Measurements from ENCODE around the gene RBSN. TPM values are rescaled to one million over a fixed set of nuclear protein-coding genes. Genes with fewer than 3 reads are reported as not detected.

The RBSN gene
- total RNA-seq, 1 donor = 23.9 TPM

DNA sequence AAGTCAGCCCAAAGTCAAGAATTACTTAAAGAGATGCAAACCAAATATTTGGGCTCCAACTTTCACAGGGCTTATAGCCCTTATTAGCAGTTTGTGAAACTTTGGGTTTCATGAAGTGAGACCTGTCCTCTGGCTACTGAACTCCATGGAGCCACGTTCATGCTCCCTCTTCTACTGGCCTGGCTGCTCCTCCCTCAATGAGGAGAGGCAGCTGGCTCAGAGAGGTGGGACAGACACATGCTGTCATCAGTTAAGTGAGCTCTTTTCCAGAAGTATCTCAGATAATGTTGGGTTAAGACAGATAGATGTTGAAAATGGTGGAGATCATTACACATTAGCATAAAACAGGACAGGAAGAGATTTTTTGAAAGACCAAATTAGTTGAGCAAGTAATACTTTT, 53.3 kb downstream of the RBSN start:
- Histone ChIP-seq H3K4me2 (ENCODE audit: insufficient read depth, low read length) (no peak overlapping the region), H3K27ac (ENCODE audit: low read depth, low read length) (no peak overlapping the region), H3K27me3 (ENCODE audit: insufficient read depth, low read length) (no peaks in the 10 kb centered on the region), H2AFZ (ENCODE audit: low read length) (no peak overlapping the region), H3K36me3 (ENCODE audit: insufficient read depth, low read length) (peaks cover 91% of the 10 kb centered on the region), H4K20me1 (ENCODE audit: insufficient read depth, low read length) (no peaks in the 10 kb centered on the region), H3K4me3 (ENCODE audit: insufficient read depth, low read length) (no peak overlapping the region), H3K4me1 (ENCODE audit: insufficient read depth, low read length) (no peaks in the 10 kb centered on the region), H3K79me2 (ENCODE audit: insufficient read depth, low read length) (peaks cover 13% of the 10 kb centered on the region), H3K9me3 (ENCODE audit: low read depth, low read length) (no peaks in the 10 kb centered on the region)
- DNase-seq (ENCODE audit: insufficient read length, low spot score, missing footprints) = no peak
- no peak for TF ChIP-seq CTCF (IDR thresholded peaks at IDR 0.05; ENCODE audit: extremely low read depth, low read depth, low read length)

- Histone ChIP-seq H3K79me2 (ENCODE audit: insufficient read depth, low read length) (peaks cover 2% of the 10 kb centered on the region), H3K4me1 (ENCODE audit: insufficient read depth, low read length) (no peaks in the 10 kb centered on the region), H3K4me2 (ENCODE audit: insufficient read depth, low read length) (no peak overlapping the region), H3K36me3 (ENCODE audit: insufficient read depth, low read length) (peaks cover 91% of the 10 kb centered on the region), H3K27me3 (ENCODE audit: insufficient read depth, low read length) (no peaks in the 10 kb centered on the region), H3K9me3 (ENCODE audit: low read depth, low read length) (no peaks in the 10 kb centered on the region), H3K4me3 (ENCODE audit: insufficient read depth, low read length) (no peak overlapping the region), H2AFZ (ENCODE audit: low read length) (no peak overlapping the region), H3K27ac (ENCODE audit: low read depth, low read length) (no peak overlapping the region), H4K20me1 (ENCODE audit: insufficient read depth, low read length) (no peaks in the 10 kb centered on the region)
- no peak for TF ChIP-seq CTCF (IDR thresholded peaks at IDR 0.05; ENCODE audit: extremely low read depth, low read depth, low read length)
- DNase-seq (ENCODE audit: insufficient read length, low spot score, missing footprints) = no peak
These were observed 54.6 kb downstream of the RBSN start for GRCh38 chr3:15044326-15044725.

GRCh38 chr3:15043408-15044171, 55.4 kb downstream of the RBSN start:
- H3K9me3 ChIP-seq (ENCODE audit: low read depth, low read length) = no peaks in the 10 kb centered on the region
- H3K79me2 ChIP-seq (ENCODE audit: insufficient read depth, low read length) = no peaks in the 10 kb centered on the region
- no peak overlapping the region for H3K4me3 ChIP-seq (ENCODE audit: insufficient read depth, low read length)
- H3K27ac ChIP-seq (ENCODE audit: low read depth, low read length) = no peak overlapping the region
- no peak for DNase-seq (ENCODE audit: insufficient read length, low spot score, missing footprints)
- no peaks in the 10 kb centered on the region for H3K4me1 ChIP-seq (ENCODE audit: insufficient read depth, low read length)
- H3K27me3 ChIP-seq (ENCODE audit: insufficient read depth, low read length) = no peaks in the 10 kb centered on the region
- H2AFZ ChIP-seq (ENCODE audit: low read length) = no peak overlapping the region
- H3K36me3 ChIP-seq (ENCODE audit: insufficient read depth, low read length) = peaks cover 91% of the 10 kb centered on the region
- H3K4me2 ChIP-seq (ENCODE audit: insufficient read depth, low read length) = no peak overlapping the region
- TF ChIP-seq CTCF (IDR thresholded peaks at IDR 0.05; ENCODE audit: extremely low read depth, low read depth, low read length) = no peak
- no peaks in the 10 kb centered on the region for H4K20me1 ChIP-seq (ENCODE audit: insufficient read depth, low read length)

DNA sequence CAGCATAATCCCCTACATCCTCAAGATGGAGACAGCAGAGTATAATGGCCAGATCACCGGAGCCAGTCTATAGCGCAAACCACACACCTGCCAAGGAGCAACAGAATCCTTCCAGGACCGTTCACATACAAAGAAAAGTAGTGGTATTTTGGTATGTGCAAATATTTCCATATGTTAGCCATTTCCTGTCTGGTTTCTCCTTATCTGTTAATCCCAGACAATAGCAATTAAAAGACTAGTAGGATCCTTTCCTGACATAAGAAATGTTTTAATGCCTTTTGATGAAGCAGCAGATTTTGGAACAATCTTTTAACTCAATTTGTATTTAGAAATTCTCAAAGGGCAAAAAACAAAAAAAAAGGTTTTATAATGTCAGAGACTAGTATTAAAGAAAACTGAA, 56.0 kb downstream of the RBSN start:
- H3K4me1 ChIP-seq (ENCODE audit: insufficient read depth, low read length) = no peaks in the 10 kb centered on the region
- no peaks in the 10 kb centered on the region for H3K9me3 ChIP-seq (ENCODE audit: low read depth, low read length)
- H4K20me1 ChIP-seq (ENCODE audit: insufficient read depth, low read length) = no peaks in the 10 kb centered on the region
- no peak for DNase-seq (ENCODE audit: insufficient read length, low spot score, missing footprints)
- H3K36me3 ChIP-seq (ENCODE audit: insufficient read depth, low read length) = peaks cover 92% of the 10 kb centered on the region
- no peak overlapping the region for H2AFZ ChIP-seq (ENCODE audit: low read length)
- H3K4me2 ChIP-seq (ENCODE audit: insufficient read depth, low read length) = no peak overlapping the region
- no peaks in the 10 kb centered on the region for H3K27me3 ChIP-seq (ENCODE audit: insufficient read depth, low read length)
- no peak overlapping the region for H3K27ac ChIP-seq (ENCODE audit: low read depth, low read length)
- no peak overlapping the region for H3K4me3 ChIP-seq (ENCODE audit: insufficient read depth, low read length)
- no peak for TF ChIP-seq CTCF (IDR thresholded peaks at IDR 0.05; ENCODE audit: extremely low read depth, low read depth, low read length)
- H3K79me2 ChIP-seq (ENCODE audit: insufficient read depth, low read length) = no peaks in the 10 kb centered on the region

Data from osteoblast (primary cell).